A549 (cell line): ENCODE measurements around the gene ARTN. TPM values are rescaled to one million over a fixed set of nuclear protein-coding genes. Genes with fewer than 3 reads are reported as not detected.

Experiments
- ATAC-seq, 2 experiments: fragments of 200-7000 bp in 1 of 2; fragments of >200 bp in 1 of 2; cut with Nextera tagmentation in 1 of 2; cut with Tn5 transposase in 1 of 2; 3 replicates each; pipeline versions ENCODE4 v1.8.0 to v1.9.1; 2018 to 2020; ENCODE audit warnings: mild to moderate bottlenecking in 1 of 2, moderate library complexity in 1 of 2
- CTCF ChIA-PET: fragments of 300-600 bp; sonication (Branson Sonifier 250); formaldehyde crosslinking; extraction: SDS; loops from one replicate; lab custom pipeline; 2021; ENCODE audit warnings: antibody characterized with exemption, inconsistent platforms; lab: Yijun Ruan, JAX
- POLR2A ChIA-PET: fragments of 350-600 bp; formaldehyde crosslinking; extraction: SDS; loops from one replicate; lab custom pipeline; 2021; ENCODE audit warnings: antibody characterized with exemption, inconsistent platforms; lab: Yijun Ruan, JAX
- DNase-seq, 2 experiments: peaks; one replicate each; pipeline versions ENCODE4 v3.0.0 to v3.0.0-alpha.2; 2011 to 2016; ENCODE audit warnings: low read depth in 1 of 2, low spot score in 1 of 2
- FAIRE-seq: peaks from 2 replicates; lab custom pipeline; 2011; peaks lifted over from hg19 to GRCh38; lab: Jason Lieb, UNC
- H3K27ac ChIP-seq, 2 experiments: fragments of >200 bp; sonication (Bioruptor Twin); formaldehyde crosslinking; 3 replicates each; pipeline ENCODE4 v1.5.1; 2016 to 2017
- H3K4me1 ChIP-seq: fragments of >200 bp; sonication (Bioruptor Twin); formaldehyde crosslinking; 3 replicates; pipeline ENCODE4 v1.6.1; 2016
- H3K4me2 ChIP-seq: fragments of >200 bp; sonication (Bioruptor Twin); formaldehyde crosslinking; 3 replicates; pipeline ENCODE4 v1.6.1; 2016
- H3K4me3 ChIP-seq: fragments of >200 bp; sonication (Bioruptor Twin); formaldehyde crosslinking; 3 replicates; pipeline ENCODE4 v1.5.1; 2016
- H3K9me3 ChIP-seq: fragments of >200 bp; sonication (Bioruptor Twin); formaldehyde crosslinking; 3 replicates; pipeline ENCODE4 v1.6.1; 2016
- CEBPB ChIP-seq, 2 experiments: fragments of >200 bp in 1 of 2; sonication (Bioruptor Twin) in 1 of 2; formaldehyde crosslinking in 1 of 2; IDR thresholded peaks; 2 replicates each; pipeline ENCODE4 v1.6.1; 2012 to 2016
- EHMT2 ChIP-seq: fragments of 200-600 bp; sonication (generic); IDR thresholded peaks from 2 replicates; pipeline ENCODE4 v1.6.1; 2016; ENCODE audit warnings: antibody characterized with exemption, low read depth, mild to moderate bottlenecking, moderate library complexity
- EP300 ChIP-seq, 2 experiments: fragments of >200 bp; sonication (Bioruptor Twin); formaldehyde crosslinking; IDR thresholded peaks; 2 replicates in 1 of 2; 3 replicates in 1 of 2; pipeline ENCODE4 v1.6.1; 2016 to 2017
- FOSB ChIP-seq: fragments of 250-450 bp; sonication (Bioruptor Pico); IDR thresholded peaks from 2 replicates; pipeline ENCODE4 v1.5.0; 2020; ENCODE audit warnings: mild to moderate bottlenecking, moderate library complexity
- FOSL2 ChIP-seq, 2 experiments: fragments of 450-650 bp in 1 of 2; fragments of >200 bp in 1 of 2; sonication (Bioruptor Twin) in 1 of 2; formaldehyde crosslinking; IDR thresholded peaks; 2 replicates each; pipeline versions ENCODE4 v1.5.0 to v1.6.1; 2016 to 2020; ENCODE audit warnings: mild to moderate bottlenecking in 1 of 2, moderate library complexity in 1 of 2
- JUN ChIP-seq, 2 experiments: fragments of >200 bp; sonication (Bioruptor Twin); formaldehyde crosslinking; IDR thresholded peaks; 2 replicates in 1 of 2; 3 replicates in 1 of 2; pipeline ENCODE4 v1.6.1; 2016 to 2017
- KDM1A ChIP-seq: fragments of 200-600 bp; sonication (generic); IDR thresholded peaks from 2 replicates; pipeline ENCODE4 v1.6.1; 2016; ENCODE audit warnings: low read depth, mild to moderate bottlenecking
- KDM5A ChIP-seq: fragments of 200-600 bp; sonication (generic); IDR thresholded peaks from 2 replicates; pipeline ENCODE4 v1.6.1; 2016; ENCODE audit warnings: antibody characterized with exemption, mild to moderate bottlenecking
- MAZ ChIP-seq: fragments of 150-350 bp; IDR thresholded peaks from 2 replicates; pipeline ENCODE4 v1.6.1; 2014; ENCODE audit warnings: antibody characterized with exemption, low read depth, low read length, borderline replicate concordance
- MYC ChIP-seq: IDR thresholded peaks from 2 replicates; pipeline ENCODE4 v1.6.1; 2012; ENCODE audit warnings: mild to moderate bottlenecking, inconsistent platforms, low read length, improper control_type of control experiment, borderline replicate concordance
- NPAS2 ChIP-seq: fragments of 250-450 bp; sonication (Bioruptor Pico); IDR thresholded peaks from 2 replicates; pipeline ENCODE4 v1.8.0; 2022; ENCODE audit warnings: mild to moderate bottlenecking, moderate library complexity, borderline replicate concordance
- POLR2A ChIP-seq: IDR thresholded peaks from 2 replicates; pipeline ENCODE4 v1.6.1; 2012; ENCODE audit warnings: mild to moderate bottlenecking, low read length
- RARB ChIP-seq: fragments of 250-450 bp; sonication (Bioruptor Pico); IDR thresholded peaks from 2 replicates; pipeline ENCODE4 v1.8.0; 2021; ENCODE audit warnings: mild to moderate bottlenecking, moderate library complexity
- SREBF2 ChIP-seq: fragments of 450-650 bp; IDR thresholded peaks from 2 replicates; pipeline ENCODE4 v1.6.1; 2014; ENCODE audit warnings: mild to moderate bottlenecking, moderate library complexity
- ZNF302 ChIP-seq: fragments of 250-450 bp; sonication (Bioruptor Pico); IDR thresholded peaks from 2 replicates; pipeline ENCODE4 v1.9.0; 2021; ENCODE audit warnings: inconsistent platforms, mild to moderate bottlenecking, moderate library complexity
- WGBS: methylation state at CpG from one replicate; pipeline ENCODE4 v1.1.6; 2017; ENCODE audit errors: missing lambda C conversion rate; 5-methylcytosine and 5-hydroxymethylcytosine counted together
- polyA plus RNA-seq, 4 experiments: library from polyadenylated mRNA; depleted of rRNA in 3 of 4; stranded (reverse); fragments of >200 nt; fragmentation: RNase III in 1 of 4; extraction: RNeasy Plus Mini Kit Qiagen cat#74134 plus additional on column Dnase treatment in 1 of 4; gene quantifications; 2 replicates in 3 of 4; 3 replicates in 1 of 4; pipeline ENCODE4 v1.2.3, GENCODE V29; 2011 to 2017
- TF ChIP-seq, protein P1 (sequence below): fragments of >200 bp; sonication (Bioruptor Twin); formaldehyde crosslinking; IDR thresholded peaks from 3 replicates; pipeline ENCODE4 v1.6.1; 2016
- TF ChIP-seq, protein P2 (sequence below): IDR thresholded peaks from 2 replicates; pipeline ENCODE4 v1.6.1; 2012; ENCODE audit warnings: low read depth, borderline replicate concordance
- TF ChIP-seq, protein P3 (sequence below): IDR thresholded peaks from 2 replicates; pipeline ENCODE4 v1.6.1; 2012
- TF ChIP-seq, protein P4 (sequence below): fragments of >200 bp; sonication (Bioruptor Twin); formaldehyde crosslinking; IDR thresholded peaks from 3 replicates; pipeline ENCODE4 v1.5.1; 2016

ARTN gene
- polyA plus RNA-seq, 2 of the 4 experiments (the other 2 are of a cell fraction): 0.21 to 0.53 TPM

DNA sequence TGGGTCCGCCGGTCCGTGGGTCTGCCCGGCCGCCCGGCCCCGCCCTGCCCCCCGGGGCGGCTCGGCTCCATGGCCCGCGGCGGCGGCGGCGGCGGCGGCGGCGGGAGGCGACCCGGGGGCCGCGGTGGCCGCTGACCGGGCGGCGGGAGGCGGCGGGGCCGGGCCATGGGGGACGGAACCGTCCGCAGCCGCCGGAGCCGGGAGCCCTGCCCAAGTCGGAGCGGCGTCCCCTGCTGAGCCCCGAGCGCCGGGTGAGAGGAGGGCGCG lies 45.6 kb downstream of the ARTN start:
- ATAC-seq (no peak), DNase-seq (no peak), FAIRE-seq (no peak)
- no peaks in the 10 kb centered on the region for H3K9me3 ChIP-seq
- WGBS: no CpG with 5 or more reads among the region's 45 CpGs
- H3K4me1 ChIP-seq: peaks cover 34% of the 10 kb centered on the region; the same call in 2 of the 3 replicates
- H3K4me2 ChIP-seq: peak overlapping the region; percentile 91
- TF ChIP-seq ZNF302 (CRISPR knock-in tag): no peak
- TF ChIP-seq NPAS2: no peak
- TF ChIP-seq, protein P1, sequence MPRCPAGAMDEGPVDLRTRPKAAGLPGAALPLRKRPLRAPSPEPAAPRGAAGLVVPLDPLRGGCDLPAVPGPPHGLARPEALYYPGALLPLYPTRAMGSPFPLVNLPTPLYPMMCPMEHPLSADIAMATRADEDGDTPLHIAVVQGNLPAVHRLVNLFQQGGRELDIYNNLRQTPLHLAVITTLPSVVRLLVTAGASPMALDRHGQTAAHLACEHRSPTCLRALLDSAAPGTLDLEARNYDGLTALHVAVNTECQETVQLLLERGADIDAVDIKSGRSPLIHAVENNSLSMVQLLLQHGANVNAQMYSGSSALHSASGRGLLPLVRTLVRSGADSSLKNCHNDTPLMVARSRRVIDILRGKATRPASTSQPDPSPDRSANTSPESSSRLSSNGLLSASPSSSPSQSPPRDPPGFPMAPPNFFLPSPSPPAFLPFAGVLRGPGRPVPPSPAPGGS: no peak
- TF ChIP-seq EHMT2: no peak
- H3K4me3 ChIP-seq: peak overlapping the region; percentile 95
- ChIA-PET POLR2A (no interaction called here), CTCF (no interaction called here)
- peak overlapping the region; percentile 84 to 100 for H3K27ac ChIP-seq

DNA sequence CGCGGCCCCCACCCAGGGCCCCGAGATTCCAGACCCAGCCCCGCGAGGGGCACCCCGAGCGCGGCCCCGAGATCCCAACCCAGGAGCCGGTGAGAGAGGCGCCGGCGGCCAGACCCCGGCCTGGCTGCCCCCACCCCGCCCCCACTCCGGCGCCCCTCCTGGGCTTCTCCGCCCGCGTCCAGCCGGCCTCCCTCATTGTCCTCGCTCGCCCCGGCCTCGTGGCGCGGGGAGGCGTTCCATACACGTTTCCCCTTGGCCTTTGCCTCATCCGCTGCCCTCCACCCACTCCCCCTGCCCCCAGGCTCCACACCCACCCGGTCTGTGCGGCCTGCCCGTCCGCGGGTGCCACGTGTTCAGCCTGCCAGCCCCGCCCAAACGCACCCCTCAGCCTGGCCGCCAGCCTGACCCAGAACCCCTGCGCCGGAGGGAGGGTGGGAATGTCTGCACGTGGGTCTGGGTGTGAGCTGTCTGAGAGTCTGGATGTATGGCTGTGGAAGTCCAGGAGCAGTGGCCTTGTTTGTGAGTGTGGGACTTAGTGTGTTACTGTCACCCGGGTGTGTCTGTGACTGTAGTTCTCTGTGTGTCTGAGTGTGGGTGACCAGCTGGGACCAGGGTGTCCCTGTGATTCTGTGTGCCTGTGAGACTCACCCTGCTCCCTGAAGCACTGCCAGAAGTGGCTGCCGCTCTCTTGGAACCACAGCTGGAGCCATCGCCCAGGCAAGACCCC lies 46.1 kb downstream of the ARTN start:
- H3K4me3 ChIP-seq: peak overlapping the region; percentile 95
- ChIA-PET CTCF (no interaction called here), POLR2A (no interaction called here)
- ATAC-seq (peak; percentile 25 to 35; a peak in 4 of 6 replicates), FAIRE-seq (no peak), DNase-seq (peak in 1 of 2 experiments; percentile 33)
- no CpG with 5 or more reads among the region's 45 CpGs for WGBS
- peak overlapping the region; percentile 91 for H3K4me2 ChIP-seq
- H3K4me1 ChIP-seq: peaks cover 34% of the 10 kb centered on the region; the same call in 2 of the 3 replicates
- H3K9me3 ChIP-seq: no peaks in the 10 kb centered on the region
- peak overlapping the region; percentile 84 to 100 for H3K27ac ChIP-seq
- TF ChIP-seq KDM5A (no peak), POLR2A (peak; percentile 14; the same call in 1 of the 2 replicates), MAZ (no peak), FOSL2 (IDR thresholded peaks at IDR 0.05) (no peak), FOSL2 (CRISPR knock-in tag; IDR thresholded peaks at IDR 0.05) (no peak), MYC (peak; percentile 70; the same call in 1 of the 2 replicates), FOSB (CRISPR knock-in tag) (no peak), RARB (CRISPR knock-in tag) (no peak)
- TF ChIP-seq, protein P2, sequence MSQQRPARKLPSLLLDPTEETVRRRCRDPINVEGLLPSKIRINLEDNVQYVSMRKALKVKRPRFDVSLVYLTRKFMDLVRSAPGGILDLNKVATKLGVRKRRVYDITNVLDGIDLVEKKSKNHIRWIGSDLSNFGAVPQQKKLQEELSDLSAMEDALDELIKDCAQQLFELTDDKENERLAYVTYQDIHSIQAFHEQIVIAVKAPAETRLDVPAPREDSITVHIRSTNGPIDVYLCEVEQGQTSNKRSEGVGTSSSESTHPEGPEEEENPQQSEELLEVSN: peak; percentile 64; the same call in 1 of the 2 replicates
- TF ChIP-seq, protein P3, sequence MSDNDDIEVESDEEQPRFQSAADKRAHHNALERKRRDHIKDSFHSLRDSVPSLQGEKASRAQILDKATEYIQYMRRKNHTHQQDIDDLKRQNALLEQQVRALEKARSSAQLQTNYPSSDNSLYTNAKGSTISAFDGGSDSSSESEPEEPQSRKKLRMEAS: peak; percentile 95

DNA sequence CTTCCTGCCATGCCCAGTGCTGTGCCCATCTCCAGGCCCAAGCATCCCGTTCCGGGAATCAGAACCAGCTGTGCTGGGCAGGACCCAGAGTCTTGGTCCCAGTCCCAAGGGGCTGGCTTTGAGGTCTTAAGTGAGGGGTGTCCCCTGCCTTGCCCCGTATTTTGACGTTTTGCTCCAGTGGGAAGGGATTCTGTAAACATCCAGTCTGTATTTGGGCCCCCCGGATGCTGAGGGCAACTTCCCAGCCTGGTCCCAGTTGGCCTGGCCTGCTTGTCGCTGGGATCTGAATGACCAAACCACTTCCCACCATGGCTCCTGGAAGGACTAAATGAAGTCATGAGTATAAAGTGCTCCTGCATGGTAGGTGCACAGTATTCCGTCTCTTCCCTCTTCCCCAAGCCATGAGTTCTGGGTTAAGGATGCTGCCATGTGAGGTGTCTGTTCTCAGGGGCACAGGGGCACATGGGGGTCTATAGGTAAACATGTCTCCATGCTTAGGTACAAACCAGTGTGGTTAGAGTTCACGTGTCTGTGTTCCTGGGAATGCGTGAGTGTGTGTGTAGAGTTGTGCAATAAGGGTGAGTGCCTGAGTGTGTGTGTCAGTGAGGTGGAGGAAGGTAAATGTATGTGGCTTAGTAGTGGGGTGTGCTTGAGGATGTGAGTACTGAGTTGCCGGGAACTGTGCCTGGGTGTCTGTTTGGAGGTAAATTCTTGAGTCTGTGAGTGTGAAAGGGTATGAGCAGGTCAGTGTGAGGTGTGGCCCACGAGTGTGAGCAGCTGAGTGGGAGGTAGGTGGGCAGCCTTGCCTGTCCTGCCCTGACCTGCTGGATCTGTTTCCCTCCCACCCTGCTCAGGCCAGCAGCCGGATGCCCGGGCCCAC lies 46.9 kb downstream of the ARTN start:
- ATAC-seq: no peak
- Histone ChIP-seq H3K4me2 (peak overlapping the region; percentile 91), H3K9me3 (no peaks in the 10 kb centered on the region), H3K4me3 (peak overlapping the region; percentile 95), H3K27ac (peak overlapping the region; percentile 84 to 100), H3K4me1 (peaks cover 34% of the 10 kb centered on the region; the same call in 2 of the 3 replicates)
- FAIRE-seq: no peak
- ChIA-PET POLR2A (no interaction called here), CTCF (no interaction called here)
- DNase-seq: no peak
- 83% methylated on average over 11 of the region's 13 CpGs for WGBS
- TF ChIP-seq SREBF2: no peak
- TF ChIP-seq CEBPB (IDR thresholded peaks at IDR 0.05): peak in 1 of 2 experiments; percentile 46; a peak in 1 of 4 replicates

DNA sequence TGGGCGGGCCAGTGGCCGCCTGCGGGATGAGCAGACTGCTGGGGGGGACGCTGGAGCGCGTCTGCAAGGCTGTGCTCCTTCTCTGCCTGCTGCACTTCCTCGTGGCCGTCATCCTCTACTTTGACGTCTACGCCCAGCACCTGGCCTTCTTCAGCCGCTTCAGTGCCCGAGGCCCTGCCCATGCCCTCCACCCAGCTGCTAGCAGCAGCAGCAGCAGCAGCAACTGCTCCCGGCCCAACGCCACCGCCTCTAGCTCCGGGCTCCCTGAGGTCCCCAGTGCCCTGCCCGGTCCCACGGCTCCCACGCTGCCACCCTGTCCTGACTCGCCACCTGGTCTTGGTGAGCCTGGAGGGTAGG lies 47.5 kb downstream of the ARTN start:
- ATAC-seq: no peak
- peak overlapping the region; percentile 91; the same call in 1 of the 3 replicates for H3K4me2 ChIP-seq
- FAIRE-seq: no peak
- ChIA-PET CTCF (no interaction called here), POLR2A (no interaction called here)
- DNase-seq: no peak
- peak overlapping the region in 1 of 2 experiments; percentile 100; a peak in 2 of 6 replicates for H3K27ac ChIP-seq
- 98% methylated on average over 14 of the region's 20 CpGs for whole genome bisulfite sequencing
- H3K4me3 ChIP-seq: no peak overlapping the region
- TF ChIP-seq FOSB (CRISPR knock-in tag): no peak
- TF ChIP-seq EHMT2: no peak
- TF ChIP-seq, protein P2: no peak
- TF ChIP-seq EP300 (IDR thresholded peaks at IDR 0.05): no peak
- no peak for TF ChIP-seq KDM1A
- TF ChIP-seq, protein P4, sequence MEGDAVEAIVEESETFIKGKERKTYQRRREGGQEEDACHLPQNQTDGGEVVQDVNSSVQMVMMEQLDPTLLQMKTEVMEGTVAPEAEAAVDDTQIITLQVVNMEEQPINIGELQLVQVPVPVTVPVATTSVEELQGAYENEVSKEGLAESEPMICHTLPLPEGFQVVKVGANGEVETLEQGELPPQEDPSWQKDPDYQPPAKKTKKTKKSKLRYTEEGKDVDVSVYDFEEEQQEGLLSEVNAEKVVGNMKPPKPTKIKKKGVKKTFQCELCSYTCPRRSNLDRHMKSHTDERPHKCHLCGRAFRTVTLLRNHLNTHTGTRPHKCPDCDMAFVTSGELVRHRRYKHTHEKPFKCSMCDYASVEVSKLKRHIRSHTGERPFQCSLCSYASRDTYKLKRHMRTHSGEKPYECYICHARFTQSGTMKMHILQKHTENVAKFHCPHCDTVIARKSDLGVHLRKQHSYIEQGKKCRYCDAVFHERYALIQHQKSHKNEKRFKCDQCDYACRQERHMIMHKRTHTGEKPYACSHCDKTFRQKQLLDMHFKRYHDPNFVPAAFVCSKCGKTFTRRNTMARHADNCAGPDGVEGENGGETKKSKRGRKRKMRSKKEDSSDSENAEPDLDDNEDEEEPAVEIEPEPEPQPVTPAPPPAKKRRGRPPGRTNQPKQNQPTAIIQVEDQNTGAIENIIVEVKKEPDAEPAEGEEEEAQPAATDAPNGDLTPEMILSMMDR: no peak
- TF ChIP-seq POLR2A: no peak
- TF ChIP-seq JUN (IDR thresholded peaks at IDR 0.05): no peak
- TF ChIP-seq, protein P3: no peak
- H3K9me3 ChIP-seq: no peaks in the 10 kb centered on the region
- peaks cover 34% of the 10 kb centered on the region; the same call in 1 of the 3 replicates for H3K4me1 ChIP-seq
